Stimulated activated CD4-positive, alpha-beta T cell treated with anti-CD3 and anti-CD28 coated beads, TNF-alpha, amount 100 ng/mL, for 24 hours (primary cell): Measurements from ENCODE around the gene IMMT.
"Not testable (repeated sequence)": the region's sequence is repeated elsewhere in the genome, so short reads cannot be mapped to it uniquely, and the experiment has no call there.

ENCODE experiments used
- DNase-seq, 3 experiments: peaks; one replicate each; pipeline ENCODE4 v3.0.0-alpha.2; 2020; ENCODE audit warnings: low read depth in 3 of 3

Gene IMMT

DNA sequence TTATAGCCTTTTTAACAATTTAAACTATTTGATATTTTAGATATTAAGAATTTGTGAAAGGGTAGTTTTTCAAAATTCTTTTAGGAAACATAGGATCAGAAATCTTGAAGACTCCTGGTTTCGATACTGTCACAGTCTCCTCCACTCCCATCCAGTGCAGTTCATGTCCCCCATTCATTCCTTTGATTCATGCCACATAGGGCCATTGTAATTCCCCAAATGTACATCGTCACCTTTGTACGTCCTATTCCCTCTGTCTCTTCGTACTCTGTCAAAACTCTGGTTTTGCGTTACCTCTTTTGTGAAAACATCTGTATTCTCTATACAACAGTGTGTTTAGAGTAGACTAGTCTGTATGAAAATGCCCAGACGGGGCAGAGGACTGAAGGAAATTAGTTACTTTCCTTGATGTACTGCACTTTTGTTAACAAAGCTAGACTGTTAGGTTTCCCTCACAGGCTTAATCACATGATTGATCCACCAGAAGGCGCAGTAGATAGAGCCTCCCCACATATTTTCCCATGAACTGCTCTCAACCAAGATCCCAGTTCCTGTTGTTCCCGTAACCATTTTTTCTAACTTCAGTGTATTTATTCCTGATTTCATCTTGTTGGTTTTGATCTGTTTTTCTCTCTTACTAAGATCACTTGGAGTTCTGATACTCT lies 6.5 kb upstream of the IMMT start:
- no peak for DNase-seq

DNA sequence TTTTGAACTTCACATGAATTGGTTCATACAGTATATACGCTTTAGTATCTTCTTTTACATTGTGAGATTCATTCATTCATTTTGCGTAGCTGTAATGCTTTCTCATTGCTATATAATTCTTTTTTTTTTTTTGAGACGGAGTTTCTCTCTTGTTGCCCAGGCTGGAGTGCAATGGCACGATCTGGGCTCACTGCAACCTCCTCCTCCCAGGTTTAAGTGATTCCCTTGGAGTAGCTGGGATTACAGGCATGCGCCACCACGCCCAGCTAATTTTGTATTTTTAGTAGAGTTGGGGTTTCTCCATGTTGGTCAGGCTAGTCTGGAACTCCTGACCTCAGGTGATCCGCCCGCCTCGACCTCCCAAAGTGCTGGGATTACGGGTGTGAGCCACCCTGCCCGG lies 5.3 kb upstream of the IMMT start:
- not testable (repeated sequence) for DNase-seq

DNA sequence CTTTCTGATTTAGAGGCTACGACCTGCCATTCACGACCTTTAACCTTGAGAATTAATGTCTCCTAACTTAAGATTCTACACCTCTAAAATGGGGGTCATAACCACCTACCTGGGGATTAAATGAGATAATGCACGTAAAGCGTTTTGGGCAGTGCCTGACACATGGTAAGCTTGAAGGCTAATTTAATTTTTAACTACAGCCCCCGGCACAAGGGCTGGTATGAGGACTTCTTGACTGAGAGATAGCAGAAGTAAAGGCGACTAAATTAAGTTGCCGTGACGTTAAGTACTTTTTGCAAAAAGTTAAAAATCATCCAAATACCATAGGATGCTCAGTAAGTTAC lies 4.5 kb upstream of the IMMT start:
- DNase-seq, result no peak

DNA sequence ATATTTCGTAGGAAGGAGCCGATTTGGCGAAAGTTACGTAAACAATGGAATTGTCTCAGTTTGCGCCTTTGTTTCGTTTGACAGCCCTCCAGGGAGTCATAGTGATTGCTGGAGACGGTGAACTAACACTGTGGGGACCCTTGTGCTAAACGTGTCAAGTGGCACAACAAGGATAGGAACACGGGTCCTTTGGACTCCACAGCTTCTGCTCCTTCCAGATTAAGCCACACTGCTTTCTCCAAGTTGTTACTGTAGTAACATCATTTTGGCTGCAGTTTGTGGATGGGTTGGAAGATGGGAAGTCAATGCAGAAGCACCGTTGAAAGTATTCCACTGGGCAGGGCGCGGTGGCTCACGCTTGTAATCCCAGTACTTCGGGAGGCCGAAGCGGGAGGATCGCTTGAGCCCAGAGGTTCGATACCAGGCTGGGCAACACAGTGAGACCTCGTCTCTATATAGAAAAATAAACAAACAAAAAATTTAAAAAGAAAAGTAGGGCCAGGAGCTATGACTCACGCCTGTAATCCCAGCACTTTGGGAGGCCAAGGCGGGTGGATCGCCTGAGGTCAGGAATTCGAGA lies 636 bp upstream of the IMMT start:
- no peak for DNase-seq

DNA sequence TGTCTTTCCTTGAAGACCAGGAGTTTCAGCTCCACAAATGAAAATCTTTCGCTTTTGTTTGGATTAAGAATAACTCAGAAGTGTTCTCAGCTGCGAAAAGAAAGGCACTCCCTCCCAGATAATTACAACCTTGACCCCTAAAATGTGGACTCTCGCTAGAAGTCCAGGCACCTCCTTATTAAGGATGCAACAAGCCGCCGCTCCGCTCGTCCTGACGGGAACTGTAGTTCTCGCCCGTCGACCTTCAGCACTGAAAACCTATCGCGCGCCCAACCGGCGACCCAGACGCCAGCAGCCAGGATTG lies 559 bp downstream of the IMMT start:
- DNase-seq, result no peak

DNA sequence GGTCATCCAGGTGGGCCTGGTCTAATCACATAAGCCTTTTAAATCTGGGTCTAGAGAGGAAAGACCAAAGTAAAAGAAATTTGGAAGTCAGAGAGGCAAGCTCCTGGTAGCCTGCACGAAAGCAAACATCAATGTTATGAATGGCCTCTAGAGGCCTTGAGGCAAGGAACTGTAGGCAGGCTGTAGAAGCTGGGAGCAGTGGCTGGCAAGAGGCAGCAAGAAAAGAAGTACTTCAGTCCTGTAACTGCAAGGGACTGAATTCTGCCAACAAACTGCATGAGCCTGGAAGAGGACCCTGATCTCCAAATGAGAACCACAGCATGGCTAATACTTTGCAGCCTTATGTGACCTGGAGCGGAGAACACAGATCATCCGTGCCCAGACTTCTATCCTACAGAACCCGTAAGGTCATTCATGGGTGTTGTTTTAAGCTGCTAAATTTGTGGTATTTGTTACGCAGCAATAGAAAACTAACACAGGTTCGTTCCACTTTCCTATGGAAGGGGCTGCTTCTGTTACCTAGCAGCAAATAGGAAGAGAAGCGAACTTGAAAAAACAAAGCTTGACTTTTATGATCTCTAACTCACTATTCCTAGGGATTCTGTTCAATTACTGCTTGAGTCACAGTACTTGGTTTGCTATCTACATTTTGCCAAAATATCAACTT lies 1.2 kb downstream of the IMMT start:
- DNase-seq, result no peak

DNA sequence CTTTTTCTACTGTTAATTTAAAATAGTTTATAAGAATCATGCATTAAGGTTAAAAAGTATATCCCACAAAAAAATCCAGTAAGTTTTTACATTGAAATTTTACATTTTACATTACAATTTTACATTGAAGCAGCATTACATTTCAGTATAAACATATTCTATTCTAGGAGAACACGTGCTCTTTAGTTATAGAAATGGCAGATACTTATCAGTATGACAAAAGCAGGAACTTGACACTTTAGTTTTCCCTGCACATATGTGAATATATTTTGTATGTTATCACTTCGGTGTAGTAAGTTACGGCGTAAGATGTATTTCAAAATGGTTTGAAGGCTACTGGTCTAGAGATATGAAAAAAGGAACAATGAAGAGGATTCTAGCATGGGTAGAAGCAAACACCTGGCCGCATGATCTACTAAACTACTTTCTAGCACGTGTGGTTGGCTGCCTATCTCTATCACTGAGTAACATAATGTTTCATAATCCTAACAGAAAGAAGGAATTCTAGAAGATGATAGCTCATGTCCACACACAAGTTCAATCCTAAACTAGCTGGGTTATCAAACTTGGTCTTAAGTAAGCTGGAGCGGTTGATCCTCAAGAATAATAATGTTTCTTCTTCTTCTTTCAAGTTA lies 5.4 kb downstream of the IMMT start:
- no peak for DNase-seq

DNA sequence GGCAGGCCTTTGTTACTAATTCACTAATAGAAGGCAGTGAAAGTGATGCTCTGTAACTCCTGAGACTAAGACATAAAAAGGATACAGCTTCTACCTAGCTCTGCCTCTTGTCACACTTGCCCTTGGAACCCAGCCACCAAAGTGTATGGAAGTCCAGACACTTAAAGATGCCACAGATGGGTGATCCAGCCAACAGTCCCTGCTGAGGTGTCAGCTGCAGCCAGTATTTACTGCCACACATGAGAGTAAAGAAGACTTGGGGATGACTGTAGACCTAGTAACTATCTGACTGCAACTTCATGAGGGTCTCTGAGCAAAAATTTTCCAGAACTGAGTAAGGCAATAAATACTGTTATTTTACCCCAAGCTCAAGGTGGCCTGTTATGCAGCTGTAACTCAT lies 8.8 kb downstream of the IMMT start:
- DNase-seq, result no peak

DNA sequence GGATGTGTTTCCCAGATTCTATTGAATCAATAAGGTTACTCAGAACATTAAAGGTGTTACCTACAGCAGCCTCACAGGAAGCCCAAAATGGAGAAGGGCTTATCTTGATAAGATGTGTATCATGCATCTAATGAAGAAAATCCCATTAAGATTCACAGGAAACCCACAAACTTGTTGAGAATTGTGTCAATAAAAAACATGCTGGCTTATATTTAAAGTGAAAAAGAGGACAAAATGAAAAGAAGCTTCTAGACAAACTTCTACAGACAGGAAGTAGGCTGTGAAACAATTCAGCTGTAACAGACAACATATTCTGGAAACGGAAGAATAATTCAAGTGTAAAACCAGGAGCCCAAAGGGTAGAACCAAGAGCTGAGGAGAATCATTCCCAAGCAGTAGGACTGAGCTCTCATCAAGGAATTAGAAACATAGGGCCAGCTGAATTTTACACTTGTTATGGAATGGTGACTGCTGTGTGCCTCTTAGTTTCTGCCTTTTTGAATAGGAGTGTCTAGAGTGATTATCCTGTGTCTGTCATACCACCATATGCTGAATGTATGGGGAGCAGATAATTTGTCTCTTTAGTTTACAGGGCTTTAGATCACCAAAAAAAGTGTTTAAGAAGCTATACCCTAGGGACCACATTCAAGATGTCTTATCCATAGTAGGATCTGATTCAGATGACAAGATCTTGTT lies 9.6 kb downstream of the IMMT start:
- no peak for DNase-seq

DNA sequence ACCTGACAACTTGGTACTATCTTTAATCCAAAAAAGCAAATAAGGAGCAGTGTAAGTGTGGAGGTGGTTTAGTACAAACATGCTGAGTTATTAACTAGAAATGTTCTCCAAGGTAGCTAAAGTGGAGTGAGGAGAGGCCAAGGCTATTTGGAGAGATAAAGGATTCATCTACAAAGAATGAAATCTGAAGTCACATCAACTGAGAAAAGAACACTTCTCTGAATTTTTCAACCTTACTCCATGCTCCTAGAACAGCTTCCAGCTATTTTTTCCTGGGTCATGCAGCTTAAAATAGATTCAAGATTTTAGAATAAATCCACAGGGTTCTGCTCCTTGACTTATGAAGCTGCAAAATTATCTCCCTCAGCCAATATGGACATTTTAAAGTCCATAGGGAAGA lies 18.7 kb downstream of the IMMT start:
- no peak for DNase-seq

DNA sequence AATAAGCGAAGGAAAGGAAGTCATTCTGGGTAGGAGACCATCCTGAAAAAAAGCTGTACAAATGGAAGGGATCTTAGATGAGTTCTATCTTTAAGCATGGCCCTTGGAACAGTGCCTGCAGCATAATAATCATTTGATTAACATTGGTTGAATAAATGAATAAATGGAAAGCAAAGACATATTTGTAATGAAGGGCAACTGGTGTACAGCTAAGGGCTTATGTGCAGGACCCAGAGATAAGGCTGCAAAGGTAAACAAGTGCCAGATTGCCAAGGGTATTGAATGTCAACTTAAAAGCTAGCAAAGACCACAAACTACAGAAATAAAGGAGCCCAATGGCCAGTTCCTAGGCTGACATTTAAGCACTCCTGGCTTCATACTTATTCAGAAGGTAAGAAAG lies 19.4 kb downstream of the IMMT start:
- no peak for DNase-seq

DNA sequence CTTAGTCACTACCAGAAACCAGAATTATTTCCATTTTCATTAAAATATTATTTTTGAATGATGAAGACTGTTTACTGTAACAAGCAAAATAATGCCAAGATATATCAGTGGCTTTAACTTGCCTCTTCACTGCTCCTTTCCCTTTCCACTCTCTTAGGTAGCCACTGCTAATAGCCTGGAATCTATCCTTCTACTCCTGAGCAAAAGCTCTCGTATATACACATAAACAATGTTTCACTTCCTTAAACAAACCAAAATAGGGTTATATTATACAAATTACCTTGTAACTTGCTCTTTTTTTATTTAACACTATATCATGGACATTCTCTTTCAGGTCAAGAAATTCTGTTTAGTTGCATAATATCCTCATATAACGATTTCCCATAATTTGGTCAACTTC lies 20.8 kb downstream of the IMMT start:
- DNase-seq, result no peak

DNA sequence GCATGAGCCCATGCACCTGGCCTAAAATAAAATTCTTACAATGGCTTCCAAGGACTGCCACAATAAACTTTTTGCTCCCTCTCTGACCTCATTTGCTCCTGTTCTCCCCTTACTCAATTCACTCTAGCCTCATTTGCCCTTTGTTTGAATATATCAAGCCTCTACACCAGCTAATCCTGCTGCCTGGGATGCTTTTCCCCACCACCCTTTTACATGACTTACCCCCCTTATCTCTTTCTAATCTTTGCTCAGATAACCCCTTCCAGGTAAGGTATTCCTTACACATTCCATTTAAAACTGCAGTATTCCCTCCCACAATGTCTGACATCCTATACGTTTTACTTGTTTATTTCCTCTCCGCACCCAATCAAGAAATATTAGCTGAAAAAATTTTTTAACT lies 22.7 kb downstream of the IMMT start:
- DNase-seq, result no peak

DNA sequence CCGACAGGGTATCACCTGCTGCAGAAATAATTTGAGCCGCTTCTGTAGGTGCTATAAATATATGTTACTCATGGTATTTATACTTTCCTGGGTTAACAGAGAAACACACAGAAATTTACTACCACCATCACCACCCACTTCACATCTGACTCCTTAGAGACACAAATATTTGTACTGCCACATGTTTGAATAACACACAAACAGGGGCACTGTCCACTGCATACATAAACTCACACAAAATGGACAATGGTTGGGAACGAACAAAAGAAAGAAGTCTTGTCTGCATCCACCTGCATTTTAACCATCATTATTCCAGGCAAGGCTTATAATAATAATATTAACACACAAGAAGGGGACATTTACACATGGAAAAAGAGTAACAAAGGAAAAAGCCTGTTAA lies 24.0 kb downstream of the IMMT start:
- DNase-seq, result no peak

DNA sequence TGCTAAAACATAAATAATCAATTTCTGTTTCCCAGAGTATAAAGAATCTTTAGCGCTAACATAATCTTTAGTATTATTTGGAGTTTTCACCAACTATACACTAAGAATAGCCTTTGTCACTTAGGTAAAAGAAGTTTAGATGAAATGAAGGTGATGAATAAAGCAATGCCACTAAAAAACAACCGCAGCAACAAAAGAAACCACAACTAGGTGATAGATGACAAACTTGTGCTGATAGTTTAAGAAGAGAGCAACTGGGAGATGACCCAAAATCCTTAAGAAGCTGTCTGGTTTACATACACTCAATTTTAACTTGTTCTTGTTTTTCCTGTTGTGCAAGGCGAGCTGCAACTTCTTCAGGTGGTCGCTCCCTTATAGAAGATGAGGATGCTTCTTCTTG lies 24.8 kb downstream of the IMMT start:
- DNase-seq, result no peak

DNA sequence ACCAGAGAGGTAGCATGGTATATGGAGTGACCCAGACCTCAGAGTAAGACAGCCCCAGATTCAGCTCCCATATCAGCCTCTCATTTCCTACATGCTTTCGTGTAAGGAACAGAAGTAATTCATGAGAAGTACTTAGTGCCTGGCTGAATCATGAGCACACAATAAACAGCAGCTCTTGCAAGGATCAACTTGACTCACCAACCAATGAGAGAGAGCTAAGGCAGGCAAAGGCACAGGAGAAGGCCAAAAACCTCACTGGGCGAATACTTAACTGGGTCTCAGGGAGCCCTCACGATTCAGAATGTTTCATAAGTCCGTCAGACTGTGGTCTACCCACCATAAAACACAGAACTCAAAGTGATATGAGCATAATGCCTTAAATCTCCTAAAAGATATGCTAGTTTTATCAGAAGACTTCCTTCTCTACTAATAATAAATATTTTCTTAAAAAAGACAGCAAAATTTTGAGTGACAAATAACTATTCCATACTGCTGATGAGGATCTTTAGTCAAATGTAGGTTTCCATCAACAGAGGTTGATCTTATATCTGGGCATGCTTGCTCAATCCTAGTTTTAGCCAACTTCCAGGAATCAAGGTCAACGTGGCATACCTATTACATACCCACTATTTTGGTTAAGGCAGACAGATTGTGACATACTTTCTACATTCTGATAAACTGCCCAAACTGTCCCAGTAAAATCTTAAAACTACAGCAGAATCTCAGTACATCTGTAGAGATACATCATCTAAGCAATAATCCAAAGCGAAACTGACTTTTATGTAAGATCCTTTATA lies 34.9 kb downstream of the IMMT start:
- no peak for DNase-seq

DNA sequence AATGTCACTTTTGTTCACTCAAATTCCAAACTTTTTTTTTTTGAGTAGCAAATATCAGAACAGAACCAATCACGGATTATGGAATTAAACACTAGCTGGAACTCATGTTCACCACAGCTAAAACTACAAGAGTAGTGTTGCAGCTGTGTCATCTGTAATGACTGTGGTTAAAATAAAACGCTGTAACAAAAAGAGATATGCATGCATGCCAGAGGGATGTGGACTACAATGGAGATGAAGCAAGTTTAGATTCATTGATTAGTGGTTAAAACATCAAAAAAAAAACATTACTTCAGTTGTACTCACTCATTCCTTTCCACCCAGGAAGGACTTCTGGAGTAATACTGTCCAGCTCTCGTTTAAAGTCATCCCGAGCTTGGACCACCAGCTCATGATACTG lies 37.0 kb downstream of the IMMT start:
- DNase-seq, result no peak

DNA sequence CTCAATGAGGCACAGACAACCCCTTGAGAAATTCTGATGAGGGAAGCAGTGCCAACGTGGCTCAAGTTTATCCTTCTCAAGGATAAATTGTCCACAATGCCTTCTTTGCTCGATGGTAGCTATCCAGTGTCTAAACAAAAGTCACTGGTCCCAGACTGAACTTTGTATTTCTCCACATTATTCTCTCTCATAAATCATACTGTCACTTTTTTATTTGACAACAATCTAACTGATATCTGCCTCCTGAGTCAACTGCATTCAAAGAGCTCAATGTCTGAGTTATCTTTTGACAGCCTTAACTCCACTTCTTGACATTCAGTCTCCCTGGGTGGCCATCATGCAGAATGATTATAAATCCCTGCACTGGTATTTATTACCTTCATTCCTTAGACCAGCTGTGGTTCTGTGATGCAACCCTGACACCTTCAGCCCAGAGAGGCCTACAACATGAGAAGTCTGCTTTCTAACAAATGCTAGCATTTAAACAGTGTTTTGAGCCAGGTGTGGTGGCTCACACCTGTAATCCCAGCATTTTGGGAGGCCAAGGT lies 38.2 kb downstream of the IMMT start:
- no peak for DNase-seq

DNA sequence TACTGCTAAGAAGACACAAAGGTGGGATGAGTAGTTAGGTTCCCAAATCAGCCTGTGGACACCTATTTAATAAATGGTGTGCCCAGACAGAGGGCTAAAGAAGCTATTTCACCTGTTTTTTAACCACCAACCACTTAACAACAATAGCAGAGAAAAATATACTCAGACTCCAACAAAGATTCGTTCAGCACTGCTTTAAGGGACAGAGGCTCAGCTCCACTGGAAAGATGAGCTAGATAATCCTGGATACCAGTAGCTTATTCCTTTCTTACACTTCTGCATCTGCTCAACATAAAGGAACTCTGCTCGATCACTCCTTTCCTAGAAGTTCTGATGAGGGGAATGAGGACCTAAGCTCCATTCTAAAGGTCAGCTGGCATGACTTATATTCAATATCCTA lies 44.8 kb downstream of the IMMT start:
- DNase-seq, result no peak

DNA sequence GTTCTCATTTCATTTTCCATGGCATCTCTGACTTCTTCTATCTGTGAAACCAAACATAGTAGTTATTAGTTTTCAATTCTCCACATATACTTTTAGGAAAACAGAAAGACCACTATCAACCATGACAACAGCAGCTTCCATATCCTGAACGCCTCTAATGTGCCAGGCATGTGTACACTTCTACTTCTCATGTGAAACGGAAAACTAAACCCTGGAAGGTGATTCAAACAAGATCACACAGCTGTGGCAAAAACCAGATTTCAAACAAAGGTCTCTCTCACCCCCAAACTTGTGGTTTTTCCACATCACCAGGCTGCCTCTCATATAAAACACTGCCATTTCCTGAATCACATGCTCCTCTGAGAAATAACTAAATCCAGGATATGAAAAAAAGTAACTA lies 47.5 kb downstream of the IMMT start:
- DNase-seq, result no peak

DNA sequence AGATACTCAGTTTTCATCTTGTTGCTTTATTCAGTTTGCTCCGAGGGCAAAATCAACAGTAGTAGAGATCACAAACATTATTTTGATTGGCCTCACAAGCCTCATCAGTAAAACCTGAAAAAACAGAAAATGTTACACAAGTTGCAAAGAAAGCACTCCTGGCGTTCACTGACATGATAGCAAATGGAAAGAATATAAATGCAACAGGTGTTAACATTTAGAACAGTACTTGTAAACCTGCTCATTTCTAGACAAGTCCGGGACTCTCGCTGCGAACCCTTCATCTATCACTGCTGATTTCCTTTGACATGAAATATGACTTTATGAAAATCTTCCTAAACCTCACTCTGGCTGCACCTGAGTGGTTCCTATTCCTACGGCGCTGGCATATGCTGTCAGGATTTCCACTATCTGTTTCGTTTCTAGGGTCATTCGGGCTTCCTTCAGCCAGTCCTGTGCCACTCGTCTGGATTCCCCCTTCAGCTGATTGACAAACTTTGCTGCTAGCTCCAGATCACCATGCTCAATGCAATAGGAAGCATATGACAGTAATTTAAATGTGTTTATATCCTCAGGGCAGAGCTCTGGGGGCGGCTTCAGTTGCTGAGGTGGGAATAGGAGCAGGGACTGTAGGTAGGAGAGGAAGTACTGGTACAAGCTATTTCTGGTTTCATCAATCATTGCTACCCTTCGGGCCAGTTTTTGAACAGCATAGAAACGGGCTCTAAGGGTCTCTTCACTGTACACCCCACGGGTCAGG lies 51.2 kb downstream of the IMMT start:
- no peak for DNase-seq
